GM21723 (cell line): ENCODE results near the gene PMEPA1.

ENCODE experiments used
- ATAC-seq: cut with Tn5 transposase; IDR thresholded peaks from one replicate; pipeline ENCODE4 v1.9.1; 2021; ENCODE audit warnings: mild to moderate bottlenecking, moderate library complexity; ENCODE audit not compliant: unreplicated experiment

PMEPA1 gene

GRCh38 chr20:57709823-57710799 lies at the start of gene PMEPA1:
Gene PMEPA1, minus strand, starts transcription at chr20:57710015. Its CDS starts 433 bp downstream, at chr20:57709582.
- ATAC-seq = peak; percentile 81

- ATAC-seq = no peak
Observed at GRCh38 chr20:57757767-57758166, 48.0 kb upstream of the PMEPA1 start.

GRCh38 chr20:57756921-57757320 lies 47.1 kb upstream of the PMEPA1 start:
- no peak for ATAC-seq

- no peak for ATAC-seq
Observed at GRCh38 chr20:57756213-57756612, 46.4 kb upstream of the PMEPA1 start.

GRCh38 chr20:57755609-57756008 lies 45.8 kb upstream of the PMEPA1 start:
- ATAC-seq = no peak

GRCh38 chr20:57754190-57754589 lies 44.4 kb upstream of the PMEPA1 start:
- no peak for ATAC-seq

- no peak for ATAC-seq
Observed at GRCh38 chr20:57753332-57754164, 43.7 kb upstream of the PMEPA1 start.

- no peak for ATAC-seq
Observed at GRCh38 chr20:57751411-57751810, 41.6 kb upstream of the PMEPA1 start.

GRCh38 chr20:57749869-57750268 lies 40.1 kb upstream of the PMEPA1 start:
- ATAC-seq = no peak

- ATAC-seq = no peak
Observed at GRCh38 chr20:57749131-57749690, 39.4 kb upstream of the PMEPA1 start.

- no peak for ATAC-seq
Observed at GRCh38 chr20:57748601-57749130, 38.9 kb upstream of the PMEPA1 start.

- no peak for ATAC-seq
Observed at GRCh38 chr20:57747861-57748481, 38.2 kb upstream of the PMEPA1 start.

- ATAC-seq = no peak
Observed at GRCh38 chr20:57746832-57747404, 37.1 kb upstream of the PMEPA1 start.

- ATAC-seq = no peak
Observed at GRCh38 chr20:57746201-57746600, 36.4 kb upstream of the PMEPA1 start.

- no peak for ATAC-seq
Observed at GRCh38 chr20:57744206-57744605, 34.4 kb upstream of the PMEPA1 start.

GRCh38 chr20:57743450-57744095 lies 33.8 kb upstream of the PMEPA1 start:
- ATAC-seq = no peak

GRCh38 chr20:57742507-57743181 lies 32.8 kb upstream of the PMEPA1 start:
- ATAC-seq = no peak

- no peak for ATAC-seq
Observed at GRCh38 chr20:57738484-57738883, 28.7 kb upstream of the PMEPA1 start.

- no peak for ATAC-seq
Observed at GRCh38 chr20:57738053-57738452, 28.2 kb upstream of the PMEPA1 start.
